GM19025 (cell line): ENCODE data around the gene SIK2.
"Not testable (repeated sequence)": the region's sequence is repeated elsewhere in the genome, so short reads cannot be mapped to it uniquely, and the experiment has no call there.

ENCODE experiments used
- ATAC-seq: cut with Tn5 transposase; IDR thresholded peaks from one replicate; pipeline ENCODE4 v1.9.1; 2021; ENCODE audit warnings: mild to moderate bottlenecking, low read depth, moderate library complexity; ENCODE audit not compliant: unreplicated experiment

Gene SIK2

DNA sequence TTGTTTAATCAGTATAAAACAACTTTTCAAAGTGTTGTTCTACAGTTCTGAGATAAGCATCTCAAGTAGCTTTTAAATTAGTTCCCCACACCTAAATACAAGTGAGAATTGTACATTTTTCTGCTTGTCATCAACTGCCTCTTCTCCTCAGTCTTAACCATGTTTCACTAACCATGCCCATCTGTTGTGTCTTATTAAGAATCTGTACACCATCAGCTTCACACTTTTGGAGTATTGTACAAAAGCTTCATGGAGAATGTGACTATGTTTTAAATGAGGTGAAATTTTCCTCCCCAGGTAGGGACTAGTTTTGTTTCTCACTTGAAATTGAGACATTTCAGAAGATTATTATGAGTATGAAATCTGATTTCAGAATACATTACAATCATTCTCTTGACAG, 52.4 kb downstream of the SIK2 start:
- no peak for ATAC-seq

DNA sequence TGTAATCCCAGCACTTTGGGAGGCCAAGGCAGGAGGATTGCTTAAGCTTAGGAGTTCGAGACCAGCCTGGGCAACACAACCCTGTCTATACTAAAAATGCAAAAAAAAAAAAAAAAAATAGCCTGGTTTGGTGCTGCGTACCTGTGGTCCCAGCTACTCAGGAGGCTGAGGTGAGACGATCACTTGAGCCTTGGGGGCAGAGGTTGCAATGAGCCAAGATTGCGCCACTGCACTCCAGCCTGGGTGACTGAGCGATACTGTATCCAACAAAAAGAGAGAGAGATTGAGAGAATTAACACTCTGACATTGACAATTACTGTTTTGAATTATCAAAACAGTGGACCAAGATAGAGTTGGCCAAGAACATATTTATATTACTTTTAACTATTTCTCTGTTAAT, 53.7 kb downstream of the SIK2 start:
- no peak for ATAC-seq

DNA sequence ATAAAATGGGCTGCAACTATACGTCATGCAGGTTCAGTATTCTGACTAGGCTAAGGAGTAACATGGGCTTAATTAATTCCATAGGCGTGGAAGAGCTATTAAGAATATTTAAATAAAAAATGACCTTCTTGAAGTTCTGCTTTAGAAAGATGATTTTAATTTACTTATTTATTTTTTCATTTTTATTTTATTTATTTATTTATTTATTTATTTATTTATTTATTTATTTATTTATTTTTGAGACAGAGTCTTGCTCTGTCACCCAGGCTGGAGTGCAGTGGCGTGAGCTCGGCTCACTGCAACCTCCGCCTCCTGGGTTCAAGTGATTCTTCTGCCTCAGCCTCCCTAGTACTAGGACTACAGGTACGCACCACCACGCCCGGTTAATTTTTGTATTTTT, 55.7 kb downstream of the SIK2 start:
- not testable (repeated sequence) for ATAC-seq

GRCh38 chr11:111658493-111658892, 56.2 kb downstream of the SIK2 start:
- not testable (repeated sequence) for ATAC-seq

GRCh38 chr11:111659201-111660115, 57.2 kb downstream of the SIK2 start:
- no peak for ATAC-seq

DNA sequence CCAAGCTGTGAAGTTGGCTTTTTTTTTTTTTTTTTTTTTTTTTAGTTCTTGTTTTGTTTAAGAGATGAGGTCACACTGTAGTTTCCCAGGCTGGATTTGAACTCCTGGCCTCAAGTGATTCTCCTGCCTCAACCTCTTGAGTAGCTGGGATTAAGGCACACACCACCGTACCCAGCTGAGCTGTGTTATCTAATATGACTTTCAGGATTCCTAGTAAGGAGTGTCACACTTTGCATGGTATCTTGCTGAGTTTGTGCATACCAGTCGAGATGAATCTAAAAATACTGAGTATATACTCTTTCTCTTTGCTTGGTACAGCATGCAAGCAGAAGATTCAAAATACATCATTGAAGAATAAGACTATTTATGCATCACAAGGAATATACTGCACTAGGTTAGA, 58.6 kb downstream of the SIK2 start:
- no peak for ATAC-seq

GRCh38 chr11:111663820-111664219, 61.6 kb downstream of the SIK2 start:
- no peak for ATAC-seq

- ATAC-seq: no peak
These were observed 63.5 kb downstream of the SIK2 start for GRCh38 chr11:111665777-111666176.

- no peak for ATAC-seq
These were observed 66.7 kb downstream of the SIK2 start for GRCh38 chr11:111668980-111669379.

- no peak for ATAC-seq
These were observed 69.1 kb downstream of the SIK2 start for GRCh38 chr11:111671383-111671782.

DNA sequence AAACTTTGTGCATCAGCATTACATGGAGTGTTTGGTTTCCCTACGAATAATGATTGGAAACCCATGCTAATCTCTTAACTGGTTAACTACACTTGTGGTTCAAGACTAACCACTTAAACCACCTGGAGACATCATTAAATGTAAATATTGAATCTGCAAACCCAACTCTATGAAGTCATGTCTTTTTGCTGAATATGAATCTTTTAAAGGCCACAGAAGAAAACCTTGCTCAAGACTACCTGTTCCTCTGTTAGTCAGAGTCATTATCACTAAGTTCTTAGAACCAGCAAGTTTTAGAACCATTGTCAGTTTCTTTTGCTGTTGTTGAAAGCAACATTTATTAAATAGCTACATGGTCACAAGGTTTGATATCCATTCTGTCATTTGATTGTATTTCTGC, 70.7 kb downstream of the SIK2 start:
- no peak for ATAC-seq

GRCh38 chr11:111674941-111675340, 72.7 kb downstream of the SIK2 start:
- ATAC-seq: no peak

- ATAC-seq: no peak
These were observed 73.6 kb downstream of the SIK2 start for GRCh38 chr11:111675891-111676290.

DNA sequence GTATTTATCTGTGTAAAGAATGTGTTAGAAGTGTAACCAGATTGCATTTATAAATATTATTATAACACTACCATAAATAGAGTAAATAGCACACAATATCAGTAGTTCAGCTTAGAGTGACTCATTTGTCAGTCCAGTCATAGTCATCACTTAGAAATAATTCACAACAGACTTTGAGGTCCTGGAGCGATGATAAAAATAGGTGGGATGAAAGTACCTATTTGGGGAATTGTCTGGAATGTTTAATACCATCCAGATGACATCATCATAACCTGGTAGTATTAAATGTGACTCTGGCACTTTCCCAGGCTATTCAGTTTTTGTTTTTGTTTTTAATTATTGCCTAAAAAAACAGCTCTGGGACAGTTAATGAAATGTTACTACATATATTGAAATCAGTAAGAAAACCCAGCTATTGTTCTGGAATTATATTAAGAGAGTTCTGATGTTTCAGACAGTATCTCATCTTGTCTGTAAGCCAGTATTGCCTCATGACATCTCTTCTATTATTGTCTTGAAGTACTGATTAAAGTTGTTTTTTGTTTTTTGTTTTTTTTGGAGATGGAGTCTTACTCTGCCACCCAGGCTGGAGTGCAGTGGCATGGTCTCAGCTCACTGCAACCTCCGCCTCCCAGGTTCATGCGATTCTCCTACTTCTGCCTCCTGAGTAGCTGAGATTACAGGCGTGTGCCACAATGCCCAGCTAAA, 74.8 kb downstream of the SIK2 start:
- no peak for ATAC-seq

GRCh38 chr11:111680486-111681175, 78.4 kb downstream of the SIK2 start:
- ATAC-seq: no peak

DNA sequence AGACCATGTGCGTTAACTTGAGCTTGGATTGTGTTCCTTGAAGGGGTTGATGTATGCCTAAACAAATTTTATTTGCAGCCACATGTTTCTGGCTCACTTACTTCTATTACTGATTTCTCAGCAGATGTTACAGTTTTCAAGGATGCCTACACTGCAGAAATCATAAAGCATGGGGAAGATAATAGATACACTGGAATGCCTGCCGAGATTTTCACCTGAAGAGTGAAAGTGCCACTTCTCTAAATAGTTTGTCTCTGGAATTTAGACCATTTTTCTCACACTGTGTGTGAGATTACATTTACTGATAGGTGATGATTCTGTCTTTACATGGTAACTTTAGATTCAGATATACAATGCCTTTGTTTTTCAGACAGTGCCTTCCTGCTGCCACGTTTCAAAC, 81.6 kb downstream of the SIK2 start:
- ATAC-seq: no peak

DNA sequence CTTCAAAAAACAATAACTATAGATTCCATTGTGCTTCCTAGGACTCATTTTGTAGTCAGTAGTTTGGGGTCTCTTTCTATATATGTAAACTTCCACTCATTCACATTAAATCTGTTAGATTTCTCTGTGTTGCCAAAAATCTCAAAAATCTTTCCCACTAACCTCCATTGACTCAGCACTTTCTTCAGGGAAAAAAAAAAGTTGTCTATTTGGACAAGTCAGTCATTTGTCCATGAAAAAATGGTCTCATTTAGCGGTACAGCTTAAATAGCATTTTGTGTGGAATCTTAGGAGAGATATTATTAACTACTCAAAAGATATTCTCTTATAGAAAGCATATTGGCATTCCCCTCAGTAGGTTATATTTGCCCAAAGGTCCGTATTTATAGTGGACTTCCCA, 82.0 kb downstream of the SIK2 start:
- ATAC-seq: no peak

GRCh38 chr11:111688013-111688412, 85.8 kb downstream of the SIK2 start:
- ATAC-seq: no peak

DNA sequence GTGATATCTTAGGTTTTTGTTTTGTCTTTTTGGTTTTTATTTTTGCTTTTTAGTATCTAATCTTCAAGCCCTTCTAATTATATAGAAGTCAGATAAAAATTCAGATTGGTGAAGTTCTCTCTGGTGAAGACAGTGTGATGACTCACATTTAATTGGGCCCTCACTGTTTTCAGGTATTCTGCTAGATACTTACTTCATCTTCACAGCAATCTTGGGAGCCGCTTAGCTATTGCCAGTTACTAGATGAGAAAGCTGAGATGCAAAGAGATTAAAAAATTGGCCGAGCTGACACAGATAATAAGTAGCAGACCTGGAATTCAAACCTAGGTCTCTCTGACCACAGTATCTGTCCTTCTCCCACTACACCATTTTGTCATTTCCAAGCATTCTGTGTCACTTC, 88.9 kb downstream of the SIK2 start:
- ATAC-seq: no peak

- ATAC-seq: no peak
These were observed 89.5 kb downstream of the SIK2 start for GRCh38 chr11:111691741-111692140.

DNA sequence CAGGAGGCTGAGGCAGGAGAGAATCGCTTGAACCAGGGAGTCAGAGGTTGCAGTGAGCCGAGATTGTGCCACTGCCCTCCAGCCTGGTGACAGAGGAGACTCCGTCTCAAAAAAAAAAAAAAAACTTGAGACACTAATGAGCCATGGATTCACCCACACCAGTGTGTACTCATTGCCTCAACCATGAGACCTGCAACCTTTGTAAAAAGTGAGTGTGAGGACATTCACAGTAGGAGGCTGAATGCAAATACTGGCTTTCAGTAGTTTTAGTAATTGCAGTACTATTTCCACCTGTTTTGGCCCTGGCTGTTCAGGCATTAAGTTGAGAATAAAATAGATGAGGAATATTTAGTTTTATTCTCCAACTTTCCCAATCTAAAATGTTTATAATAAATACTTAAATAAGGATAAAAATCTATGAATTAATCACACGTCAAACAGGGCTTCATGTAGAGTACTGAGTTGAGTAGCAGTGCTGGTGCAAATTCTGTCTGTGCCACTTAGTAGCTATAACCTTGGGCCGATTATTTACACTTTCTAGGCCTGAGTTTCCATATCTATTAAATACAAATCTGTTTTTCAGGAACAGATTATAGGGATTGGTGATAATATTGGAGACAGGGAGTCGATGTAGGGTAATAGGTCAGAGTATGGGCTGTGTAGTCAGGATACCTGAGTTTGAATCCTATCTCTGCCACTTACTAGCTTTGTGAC, 91.1 kb downstream of the SIK2 start:
- ATAC-seq: no peak
